Neural progenitor cell (in vitro differentiated cells): ENCODE data around the gene NEMP1.

Experiments
- EZH2 ChIP-seq: fragments of 200-600 bp; sonication (generic); IDR thresholded peaks from 2 replicates; pipeline ENCODE4 v1.6.1; 2017; ENCODE audit warnings: antibody characterized with exemption, mild to moderate bottlenecking, moderate library complexity
- TF ChIP-seq, protein P1 (sequence below): fragments of 200-600 bp; sonication (generic); IDR thresholded peaks from 2 replicates; pipeline ENCODE4 v1.5.1; 2017; ENCODE audit warnings: antibody characterized with exemption, mild to moderate bottlenecking

DNA sequence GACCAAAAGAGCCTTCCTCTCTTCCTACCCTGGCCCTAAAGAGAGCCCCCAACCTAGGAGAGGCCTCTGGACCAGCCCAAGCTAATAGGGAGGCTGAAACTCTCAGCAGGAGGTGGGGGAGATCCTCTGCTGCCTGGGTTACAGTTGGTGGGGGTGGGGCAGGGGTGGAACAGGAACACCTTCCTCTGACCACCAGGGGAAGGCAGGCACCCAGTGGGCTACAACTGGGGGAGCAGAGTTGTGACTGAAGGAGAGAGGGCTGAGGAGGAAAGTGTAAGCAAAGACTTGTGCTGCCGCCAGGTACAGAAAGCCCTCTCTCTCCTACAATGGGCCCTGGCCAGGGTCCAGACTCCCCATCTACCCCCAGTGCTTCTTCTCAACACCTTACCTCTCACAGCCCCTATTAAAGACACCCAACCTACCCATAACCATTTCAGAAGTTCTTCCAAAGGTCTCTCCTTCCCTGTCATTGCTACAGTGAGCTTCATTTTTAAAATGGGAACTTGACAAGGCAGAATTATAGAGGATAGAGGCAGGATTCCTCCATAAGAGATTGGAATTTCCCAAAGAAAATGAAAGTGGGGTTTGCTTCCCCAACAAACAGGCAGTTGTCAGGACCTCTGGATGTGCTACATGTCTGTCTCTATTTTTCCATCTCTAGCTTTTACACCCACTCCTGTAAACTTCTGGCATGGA is 30.0 kb downstream of the NEMP1 start:
- TF ChIP-seq, protein P1, sequence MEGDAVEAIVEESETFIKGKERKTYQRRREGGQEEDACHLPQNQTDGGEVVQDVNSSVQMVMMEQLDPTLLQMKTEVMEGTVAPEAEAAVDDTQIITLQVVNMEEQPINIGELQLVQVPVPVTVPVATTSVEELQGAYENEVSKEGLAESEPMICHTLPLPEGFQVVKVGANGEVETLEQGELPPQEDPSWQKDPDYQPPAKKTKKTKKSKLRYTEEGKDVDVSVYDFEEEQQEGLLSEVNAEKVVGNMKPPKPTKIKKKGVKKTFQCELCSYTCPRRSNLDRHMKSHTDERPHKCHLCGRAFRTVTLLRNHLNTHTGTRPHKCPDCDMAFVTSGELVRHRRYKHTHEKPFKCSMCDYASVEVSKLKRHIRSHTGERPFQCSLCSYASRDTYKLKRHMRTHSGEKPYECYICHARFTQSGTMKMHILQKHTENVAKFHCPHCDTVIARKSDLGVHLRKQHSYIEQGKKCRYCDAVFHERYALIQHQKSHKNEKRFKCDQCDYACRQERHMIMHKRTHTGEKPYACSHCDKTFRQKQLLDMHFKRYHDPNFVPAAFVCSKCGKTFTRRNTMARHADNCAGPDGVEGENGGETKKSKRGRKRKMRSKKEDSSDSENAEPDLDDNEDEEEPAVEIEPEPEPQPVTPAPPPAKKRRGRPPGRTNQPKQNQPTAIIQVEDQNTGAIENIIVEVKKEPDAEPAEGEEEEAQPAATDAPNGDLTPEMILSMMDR = no peak
- no peak for TF ChIP-seq EZH2
